NK-92 (cell line): Measurements from ENCODE around the gene ZNF385B.
"Not testable (repeated sequence)": the region's sequence is repeated elsewhere in the genome, so short reads cannot be mapped to it uniquely, and the experiment has no call there.

Source experiments
- DNase-seq: peaks from one replicate; lab custom pipeline; 2025; ENCODE audit not compliant: unreplicated experiment; lab: John Stamatoyannopoulos, UW

The ZNF385B gene

GRCh38 chr2:179636100-179636980 is 225.1 kb downstream of the ZNF385B start:
- no peak for DNase-seq

- not testable (repeated sequence) for DNase-seq
These were observed 229.5 kb downstream of the ZNF385B start for GRCh38 chr2:179631769-179632385.

DNA sequence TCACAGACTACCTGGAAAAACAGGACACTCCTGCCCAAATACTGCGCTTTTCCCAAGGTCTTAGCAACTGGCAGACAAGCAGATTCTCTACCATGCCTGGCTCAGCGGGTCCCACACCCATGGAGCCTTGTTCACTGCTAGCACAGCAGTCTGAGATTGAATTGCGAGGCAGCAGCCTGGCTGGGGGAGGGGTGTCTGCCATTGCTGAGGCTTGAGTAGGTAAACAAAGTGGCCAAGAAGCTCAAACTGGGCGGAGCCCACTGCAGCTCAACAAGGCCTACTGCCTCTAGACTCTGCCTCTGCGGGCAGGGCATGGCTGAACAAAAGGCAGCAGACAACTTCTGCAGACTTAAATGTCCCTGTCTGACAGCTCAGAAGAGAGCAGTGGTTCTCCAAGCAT is 231.6 kb downstream of the ZNF385B start:
- DNase-seq, result not testable (repeated sequence)

DNA sequence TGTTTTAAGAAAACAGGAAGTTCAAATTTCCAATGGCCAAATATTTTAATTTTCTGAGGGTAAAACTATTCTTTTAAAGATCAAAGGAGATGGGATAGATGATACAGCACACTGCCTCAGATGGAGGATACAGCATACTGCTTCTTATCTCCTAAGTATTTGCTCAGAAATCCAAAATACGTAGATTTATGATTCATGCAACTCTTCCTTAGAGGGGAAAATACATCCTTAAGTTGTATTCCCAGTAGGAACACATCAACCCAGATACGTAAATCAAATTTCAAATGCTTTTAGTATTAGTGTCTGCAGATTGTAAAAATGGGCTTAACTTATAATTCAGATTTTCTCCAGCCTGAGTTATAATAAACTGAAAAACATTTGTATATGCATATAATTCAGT is 235.2 kb downstream of the ZNF385B start:
- DNase-seq, result no peak

- no peak for DNase-seq
These were observed 238.6 kb downstream of the ZNF385B start for GRCh38 chr2:179622635-179623300.

- no peak for DNase-seq
These were observed 239.3 kb downstream of the ZNF385B start for GRCh38 chr2:179622112-179622511.

DNA sequence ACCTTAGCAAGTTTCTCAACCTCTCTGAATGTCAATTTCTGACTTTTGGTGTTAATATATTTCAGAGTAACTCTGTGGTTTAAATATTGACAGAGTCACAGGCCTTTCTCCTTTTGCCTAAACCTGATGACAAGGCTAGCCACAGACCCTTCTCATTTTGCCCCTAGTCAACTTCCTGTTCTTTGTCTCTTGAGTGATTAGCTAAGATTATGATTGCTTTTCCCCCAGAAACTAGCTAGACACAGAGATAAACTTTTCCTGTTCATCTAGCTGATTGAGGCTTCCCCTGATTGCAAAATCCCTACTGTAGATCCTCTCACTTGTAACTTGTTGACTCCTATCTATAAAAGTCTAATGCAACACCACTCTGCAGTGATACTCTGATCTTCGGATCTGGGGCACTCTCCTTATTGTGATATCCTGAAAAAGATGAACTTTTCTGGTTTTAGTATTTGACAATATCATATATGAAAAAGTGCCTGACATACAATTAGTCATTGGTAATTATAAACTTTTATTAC is 241.4 kb downstream of the ZNF385B start:
- DNase-seq, result no peak

GRCh38 chr2:179614121-179614520 is 247.3 kb downstream of the ZNF385B start:
- DNase-seq, result no peak

- DNase-seq, result no peak
These were observed 247.7 kb downstream of the ZNF385B start for GRCh38 chr2:179613701-179614100.

- no peak for DNase-seq
These were observed 248.1 kb downstream of the ZNF385B start for GRCh38 chr2:179613299-179613651.

- DNase-seq, result no peak
These were observed 248.7 kb downstream of the ZNF385B start for GRCh38 chr2:179612591-179613298.

DNA sequence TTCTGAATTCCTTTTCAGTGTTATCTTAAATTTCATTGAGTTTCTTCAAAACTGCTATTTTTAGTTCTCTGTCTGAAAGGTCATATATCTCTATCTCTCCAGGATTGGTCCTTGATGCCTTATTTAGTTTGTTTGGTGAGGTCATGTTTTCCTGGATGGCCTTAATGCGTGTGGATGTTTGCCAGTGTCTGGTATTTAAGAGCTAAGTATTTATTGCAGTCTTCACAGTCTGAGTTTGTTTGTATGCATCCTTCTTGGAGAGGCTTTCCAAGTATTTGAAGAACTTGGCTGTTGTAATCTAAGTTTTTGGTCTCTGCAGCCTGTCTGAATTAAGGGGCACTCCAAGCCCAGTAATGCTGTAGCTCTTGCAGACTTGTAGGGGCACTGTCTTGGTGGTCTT is 249.3 kb downstream of the ZNF385B start:
- DNase-seq, result no peak

GRCh38 chr2:179606141-179606540 is 255.3 kb downstream of the ZNF385B start:
- DNase-seq, result no peak

GRCh38 chr2:179605341-179605740 is 256.1 kb downstream of the ZNF385B start:
- DNase-seq, result no peak

DNA sequence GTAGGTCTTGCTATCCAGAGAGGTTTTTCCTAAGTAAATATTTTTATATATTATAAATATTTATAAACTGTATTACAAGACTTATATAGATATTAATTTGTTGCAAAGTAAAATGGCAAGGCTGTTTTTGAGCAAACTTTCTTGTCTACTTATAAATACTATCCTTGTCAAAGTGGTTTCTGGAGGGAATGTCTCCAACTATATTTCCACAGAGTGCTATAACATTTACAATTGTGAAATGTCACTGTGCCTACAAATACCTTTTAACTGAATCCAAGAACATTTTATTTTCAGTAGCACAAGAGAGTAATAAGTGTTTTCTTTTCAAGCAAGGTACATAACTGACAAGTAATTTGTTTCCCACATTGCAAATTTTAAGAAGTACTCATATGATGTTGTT is 256.8 kb downstream of the ZNF385B start:
- DNase-seq, result no peak

DNA sequence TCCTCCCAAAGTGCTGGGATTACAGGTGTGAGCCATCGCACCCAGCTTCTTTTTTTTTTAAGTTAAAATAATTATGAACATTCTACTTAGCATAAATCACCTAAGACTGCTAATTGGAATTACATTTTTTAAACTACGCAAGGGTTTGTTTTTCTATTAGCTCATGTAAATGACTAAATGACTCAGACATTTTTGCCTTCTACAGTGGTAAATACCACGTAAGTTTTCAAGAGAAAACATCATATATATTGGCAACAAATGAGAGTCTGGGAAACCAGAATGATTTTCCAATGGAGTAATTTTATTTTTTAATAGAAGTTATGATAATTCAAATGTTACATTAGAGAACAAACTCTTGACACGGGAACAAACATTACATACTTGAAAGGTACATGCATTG is 259.0 kb downstream of the ZNF385B start:
- DNase-seq, result no peak

GRCh38 chr2:179596018-179596417 is 265.4 kb downstream of the ZNF385B start:
- no peak for DNase-seq

DNA sequence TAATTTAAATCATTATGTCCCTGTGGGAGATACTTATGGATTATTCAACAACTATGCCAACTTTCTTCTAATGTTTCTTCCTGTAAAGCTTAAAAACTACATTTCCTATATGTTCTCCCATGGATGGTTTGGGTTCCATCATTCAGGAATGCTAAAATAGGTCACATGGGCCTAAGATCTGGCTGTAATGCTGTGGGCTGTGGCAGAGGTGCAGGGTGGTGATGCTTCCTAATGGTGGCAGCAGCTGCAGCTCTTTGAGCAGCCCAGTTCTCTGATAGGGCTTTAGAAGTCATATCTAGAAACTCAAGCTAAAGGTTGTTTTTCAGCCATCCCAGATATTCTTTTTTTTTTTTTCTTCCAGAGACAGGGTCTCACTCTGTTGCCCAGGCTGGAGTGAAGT is 266.1 kb downstream of the ZNF385B start:
- DNase-seq, result no peak

DNA sequence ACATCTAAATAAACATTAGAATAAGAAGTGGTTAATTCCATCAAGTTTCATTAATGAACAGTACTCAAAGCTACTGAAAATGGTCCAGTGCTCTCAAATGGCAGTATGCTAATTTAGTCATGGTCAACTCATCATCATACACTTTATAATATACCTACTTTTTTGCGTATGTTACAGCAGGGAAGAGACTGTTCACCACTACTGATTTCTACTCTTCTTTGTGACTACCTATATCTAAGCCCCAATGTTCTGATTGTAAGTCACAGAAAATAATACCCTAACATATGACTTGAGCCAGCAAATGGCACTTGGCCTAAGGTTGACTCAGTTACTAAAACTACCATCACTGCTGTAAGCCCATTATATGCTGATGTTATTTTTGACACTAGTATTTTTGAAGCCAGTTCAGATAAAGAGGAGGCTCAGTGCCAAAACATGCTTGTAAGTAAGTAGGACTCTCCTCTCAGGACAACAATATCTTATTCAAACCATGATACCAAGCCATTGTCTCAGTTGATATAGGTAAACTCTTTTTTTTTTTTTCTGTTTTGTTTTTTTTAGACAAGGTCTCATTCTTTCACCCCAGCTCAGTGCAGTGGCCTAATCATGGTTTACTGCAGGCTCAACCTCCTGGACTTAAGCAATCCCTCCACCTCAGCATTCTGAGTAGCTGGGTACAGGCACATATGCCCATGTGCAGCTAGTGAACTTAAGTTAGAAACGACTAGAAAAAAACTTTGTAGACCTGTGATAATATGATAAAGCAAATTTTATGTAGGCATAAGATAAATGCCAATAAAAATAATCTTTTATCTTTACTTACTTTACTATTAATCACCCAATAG is 266.9 kb downstream of the ZNF385B start:
- DNase-seq, result no peak

GRCh38 chr2:179593323-179593722 is 268.1 kb downstream of the ZNF385B start:
- no peak for DNase-seq
